ENCODE data around the gene ETV3. TPM values are rescaled to one million over a fixed set of nuclear protein-coding genes. Genes with fewer than 3 reads are reported as not detected.
"Not testable (repeated sequence)": the region's sequence is repeated elsewhere in the genome, so short reads cannot be mapped to it uniquely, and the experiment has no call there.

Gene ETV3
- 10 to 100 TPM; 32.0 to 36.7 TPM for total RNA-seq

DNA sequence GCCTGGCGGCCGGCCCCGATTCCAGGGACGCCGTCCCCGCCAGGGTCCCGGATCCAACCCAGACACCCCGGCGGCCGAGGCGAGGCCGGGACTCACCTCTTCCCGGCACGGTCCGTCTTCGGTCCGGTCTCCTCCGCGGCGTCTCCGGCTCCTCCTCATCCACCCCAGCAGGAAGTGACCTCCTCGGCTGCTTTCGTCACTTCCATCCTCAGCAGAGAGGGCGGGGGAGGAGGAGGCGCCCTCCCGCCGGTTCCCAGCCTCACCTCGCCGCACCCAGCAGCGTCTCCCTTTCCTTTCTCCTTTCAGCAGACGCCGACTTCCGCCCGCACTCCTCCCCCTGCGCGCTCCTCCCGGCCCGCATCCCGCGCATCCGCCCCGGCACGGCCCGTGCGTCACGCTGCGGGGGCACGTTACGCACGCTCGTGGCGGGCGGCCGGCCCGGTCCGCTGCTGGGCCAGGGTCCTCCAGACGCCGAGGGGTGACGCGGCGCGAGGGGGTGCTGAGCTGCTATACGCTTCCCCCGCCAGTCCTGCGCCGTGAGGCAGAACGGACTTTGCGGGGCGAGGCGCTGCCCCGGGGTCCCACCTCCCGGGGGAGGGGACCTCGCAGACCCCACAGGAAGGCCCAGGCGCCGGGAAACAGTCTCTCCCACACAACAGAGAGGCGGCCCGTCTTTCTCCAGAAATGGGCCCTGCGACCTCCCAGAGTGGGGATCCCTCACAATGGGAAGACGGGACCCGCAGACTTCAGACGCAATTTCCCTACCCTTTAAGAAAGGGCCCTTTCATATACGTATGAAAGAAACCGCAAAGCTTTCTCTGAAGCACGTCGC is at the start of gene ETV3:
Gene ETV3, minus strand, starts transcription at position 176 of the 832 bp plus-strand sequence. CDS start 2,043 bp downstream, outside the sequence.
- ChIA-PET CTCF (interaction anchor here (1.0 to 11.2 kb wide), 4 partner anchors 13 to 48 kb away, joined by 4 to 98 read pairs (median 10); no protein-coding TSS in a partner anchor), POLR2A (no interaction called here)
- Mint-ChIP-seq H3K9me3 (ENCODE audit: low read depth) (no peaks in the 10 kb centered on the region), H3K4me1 (peaks cover 75% of the 10 kb centered on the region), H3K36me3 (ENCODE audit: low read depth) (peaks cover 40% of the 10 kb centered on the region), H3K4me3 (peak within 1 kb of the TSS; percentile 97), H3K27ac (peak within 1 kb of the TSS; percentile 95), H3K27me3 (no peaks in the 10 kb centered on the region)
- peak; percentile 94 for DNase-seq
- intact Hi-C loops (cut with DNase I, micrococcal nuclease): loop anchor here (1.0 to 10.0 kb wide), 6 partner anchors 322 to 1874 kb away; partner anchors contain the start of genes GPATCH4 (in 1 of the 2), MEF2D (in 1 of the 2), MRPL24 (in 1 of the 2) and PRCC (in 1 of the 2)
- peak; percentile 72 for ATAC-seq

DNA sequence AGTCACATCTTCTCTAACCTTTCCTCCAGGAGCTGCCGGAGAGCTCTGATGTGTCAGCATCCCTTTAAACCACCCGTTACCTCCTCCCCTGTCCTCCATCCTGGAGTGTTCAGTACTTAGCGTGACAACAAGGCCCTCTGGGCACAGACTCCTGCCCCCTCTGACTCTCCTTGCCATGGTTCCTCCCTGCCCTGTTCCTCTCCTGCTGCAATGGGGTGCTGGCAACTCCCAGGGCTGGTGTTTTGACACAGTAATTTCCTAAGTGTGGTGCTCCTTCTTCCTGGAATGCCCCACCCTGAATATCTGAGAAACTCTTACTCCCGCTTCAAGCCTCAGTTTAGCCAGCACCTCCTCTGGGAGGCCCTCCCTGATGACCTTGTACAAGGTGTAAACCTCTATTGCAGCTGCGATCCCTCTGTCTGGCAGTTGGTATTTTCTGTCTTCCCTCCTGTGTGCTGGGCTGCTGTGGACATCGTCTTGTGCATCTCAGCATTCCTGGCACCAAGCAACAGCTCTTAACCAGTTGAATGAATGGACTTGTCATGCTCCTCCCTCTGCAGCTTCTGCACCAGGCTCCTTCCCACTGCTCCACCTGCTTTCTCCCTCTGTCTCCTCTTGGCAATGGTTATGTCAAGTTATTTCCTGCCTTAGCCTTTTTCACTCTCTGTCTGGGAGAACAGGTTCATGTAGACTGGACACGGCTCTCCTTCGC is 48.2 kb upstream of the ETV3 start:
- no peaks in the 10 kb centered on the region for H3K4me1 Mint-ChIP-seq
- no peaks in the 10 kb centered on the region for H3K9me3 Mint-ChIP-seq (ENCODE audit: low read depth)
- H3K27ac Mint-ChIP-seq: no peak overlapping the region
- no peak overlapping the region for H3K4me3 Mint-ChIP-seq
- DNase-seq: no peak
- H3K27me3 Mint-ChIP-seq: peaks cover 16% of the 10 kb centered on the region
- intact Hi-C loops (cut with DNase I, micrococcal nuclease): no loop called here
- POLR2A ChIA-PET: no interaction called here
- H3K36me3 Mint-ChIP-seq (ENCODE audit: low read depth): no peaks in the 10 kb centered on the region
- CTCF ChIA-PET: interaction anchor here (0.6 to 1.3 kb wide), 3 partner anchors 9 to 137 kb away, joined by 3 to 5 read pairs (median 3); no protein-coding TSS in a partner anchor
- no peak for ATAC-seq

DNA sequence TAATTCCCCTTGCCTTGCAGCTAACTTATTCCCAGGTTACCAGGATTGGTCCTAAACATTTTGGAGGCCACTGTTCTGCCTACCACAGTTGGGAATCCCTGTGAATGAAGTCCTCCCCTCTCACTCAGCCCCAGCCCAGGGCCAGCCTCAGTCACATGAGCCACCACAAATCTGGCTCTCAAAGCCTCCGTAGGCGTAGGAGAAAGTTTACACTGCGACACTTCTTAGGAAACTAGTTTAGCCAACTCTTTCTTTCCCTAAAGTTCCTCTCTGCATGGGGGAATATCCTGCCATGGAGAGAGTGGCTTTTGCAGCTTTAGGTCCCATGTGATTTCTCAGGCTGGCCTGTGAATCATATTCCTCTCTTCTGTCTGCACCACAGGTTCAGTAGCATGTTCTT is 45.7 kb upstream of the ETV3 start:
- POLR2A ChIA-PET: no interaction called here
- CTCF ChIA-PET: interaction anchor here (0.6 to 1.1 kb wide), 3 partner anchors 12 to 352 kb away, joined by 3 read pairs; no protein-coding TSS in a partner anchor
- DNase-seq: no peak

DNA sequence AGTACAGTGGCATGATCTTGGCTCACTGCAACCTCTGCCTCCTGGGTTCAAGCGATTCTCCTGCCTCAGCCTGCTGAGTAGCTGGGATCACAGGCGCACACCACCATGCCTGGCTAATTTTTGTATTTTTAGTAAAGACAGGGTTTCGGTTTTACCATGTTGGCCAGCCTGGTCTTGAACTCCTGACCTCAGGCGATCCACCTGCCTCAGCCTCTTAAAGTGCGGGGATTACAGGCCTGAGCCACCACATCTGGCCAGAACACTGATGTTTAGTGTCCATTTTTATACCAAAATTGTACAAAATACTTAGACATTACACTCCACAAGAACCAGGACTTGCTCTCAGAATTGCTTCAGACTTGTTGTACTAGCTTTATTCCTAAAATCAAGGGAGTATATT is 44.2 kb upstream of the ETV3 start:
- H3K4me1 Mint-ChIP-seq; H3K36me3 Mint-ChIP-seq (ENCODE audit: low read depth); POLR2A ChIA-PET; CTCF ChIA-PET; intact Hi-C loops (cut with DNase I, micrococcal nuclease); H3K27ac Mint-ChIP-seq; H3K9me3 Mint-ChIP-seq (ENCODE audit: low read depth); H3K4me3 Mint-ChIP-seq; ATAC-seq; DNase-seq: not testable (repeated sequence)
- peaks cover 23% of the 10 kb centered on the region for H3K27me3 Mint-ChIP-seq

More for the DNA sequence above, 45.7 kb upstream of the ETV3 start:
- no peak overlapping the region for H3K27ac Mint-ChIP-seq
- H3K9me3 Mint-ChIP-seq (ENCODE audit: low read depth): no peaks in the 10 kb centered on the region
- ATAC-seq: no peak
- H3K36me3 Mint-ChIP-seq (ENCODE audit: low read depth): no peaks in the 10 kb centered on the region
- no peaks in the 10 kb centered on the region for H3K4me1 Mint-ChIP-seq
- peaks cover 18% of the 10 kb centered on the region for H3K27me3 Mint-ChIP-seq
- intact Hi-C loops (cut with DNase I, micrococcal nuclease): no loop called here
- H3K4me3 Mint-ChIP-seq: no peak overlapping the region

DNA sequence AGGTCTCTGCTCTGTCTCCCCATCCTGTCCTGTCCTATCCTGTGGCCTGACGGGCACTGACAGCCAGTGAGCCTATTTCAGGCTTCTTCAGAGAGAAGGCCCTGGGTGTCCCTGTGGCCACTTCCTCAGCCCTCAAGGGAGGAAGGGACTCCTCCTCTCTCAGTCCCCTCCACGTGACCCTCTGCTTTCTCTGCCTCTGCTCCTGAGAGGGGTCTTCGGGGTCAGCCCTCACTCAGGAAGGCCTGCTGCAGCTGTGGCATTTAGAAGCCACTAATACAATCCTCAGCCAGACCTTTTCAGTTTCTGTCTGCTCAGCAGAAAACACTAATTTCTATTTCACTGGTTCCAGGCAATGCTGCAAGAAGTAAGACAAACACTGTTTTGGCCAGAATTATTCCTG is 43.6 kb upstream of the ETV3 start:
- DNase-seq: no peak
- intact Hi-C loops (cut with DNase I, micrococcal nuclease): no loop called here
- Mint-ChIP-seq H3K27me3 (peaks cover 23% of the 10 kb centered on the region), H3K36me3 (ENCODE audit: low read depth) (no peaks in the 10 kb centered on the region), H3K9me3 (ENCODE audit: low read depth) (no peaks in the 10 kb centered on the region), H3K4me1 (no peaks in the 10 kb centered on the region), H3K4me3 (no peak overlapping the region), H3K27ac (no peak overlapping the region)
- POLR2A ChIA-PET: no interaction called here
- CTCF ChIA-PET: no interaction called here
- no peak for ATAC-seq

DNA sequence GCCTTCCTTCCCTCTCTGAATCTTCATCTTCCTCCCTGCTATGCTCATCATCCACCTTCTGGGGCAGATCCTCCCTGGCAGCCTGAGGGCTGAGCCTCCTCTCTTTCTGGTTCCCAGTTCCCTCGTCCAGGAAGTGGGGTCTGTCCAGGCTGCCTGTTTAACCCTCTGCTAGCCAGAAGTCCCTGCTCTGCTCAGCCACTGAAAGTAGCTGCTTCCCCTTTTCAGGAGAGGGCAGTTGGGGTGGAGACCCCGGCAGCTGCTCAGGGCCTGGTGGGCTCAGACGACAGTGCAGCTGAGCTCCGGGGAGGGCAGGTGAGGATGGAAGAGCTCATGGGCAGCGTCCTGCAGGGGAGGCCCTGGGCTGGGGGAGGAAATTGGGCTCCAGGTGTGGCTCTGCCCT is 43.1 kb upstream of the ETV3 start:
- Mint-ChIP-seq H3K4me3 (no peak overlapping the region), H3K9me3 (ENCODE audit: low read depth) (no peaks in the 10 kb centered on the region), H3K4me1 (no peaks in the 10 kb centered on the region), H3K27ac (no peak overlapping the region), H3K27me3 (peaks cover 19% of the 10 kb centered on the region), H3K36me3 (ENCODE audit: low read depth) (no peaks in the 10 kb centered on the region)
- DNase-seq: no peak
- ChIA-PET CTCF (interaction anchor here (0.9 kb wide), 1 partner anchor 25 kb away, joined by 4 read pairs; no protein-coding TSS in a partner anchor), POLR2A (no interaction called here)
- intact Hi-C loops (cut with DNase I, micrococcal nuclease): no loop called here
- ATAC-seq: no peak

DNA sequence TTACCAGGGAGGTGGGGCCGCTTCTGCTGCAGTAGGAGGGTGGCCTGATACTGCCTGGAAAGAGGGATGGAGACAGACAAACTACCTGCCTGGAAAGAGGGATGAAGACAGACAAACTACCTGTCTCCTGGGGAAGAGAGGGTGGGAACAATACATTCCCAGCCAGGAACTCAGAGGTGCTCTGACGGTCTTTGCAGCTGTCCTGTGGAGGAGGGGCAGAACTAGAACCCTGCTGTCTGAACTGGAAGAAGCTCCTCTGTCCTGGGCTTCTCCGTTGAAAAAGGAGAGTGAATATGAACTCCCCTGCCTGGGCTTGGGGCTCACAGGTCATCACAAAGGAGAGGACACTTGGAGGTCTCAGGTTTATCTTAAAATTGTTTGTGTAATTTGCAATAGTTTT is 40.3 kb upstream of the ETV3 start:
- ATAC-seq (no peak), DNase-seq (no peak)
- ChIA-PET CTCF (interaction anchor here (1.0 to 1.4 kb wide), 2 partner anchors 89 to 317 kb away, joined by 3 read pairs; no protein-coding TSS in a partner anchor), POLR2A (no interaction called here)
- H3K9me3 Mint-ChIP-seq (ENCODE audit: low read depth): no peaks in the 10 kb centered on the region
- no peaks in the 10 kb centered on the region for H3K4me1 Mint-ChIP-seq
- intact Hi-C loops (cut with DNase I, micrococcal nuclease): no loop called here
- no peaks in the 10 kb centered on the region for H3K36me3 Mint-ChIP-seq (ENCODE audit: low read depth)
- H3K27ac Mint-ChIP-seq: no peak overlapping the region
- no peak overlapping the region for H3K4me3 Mint-ChIP-seq
- H3K27me3 Mint-ChIP-seq: peaks cover 15% of the 10 kb centered on the region

DNA sequence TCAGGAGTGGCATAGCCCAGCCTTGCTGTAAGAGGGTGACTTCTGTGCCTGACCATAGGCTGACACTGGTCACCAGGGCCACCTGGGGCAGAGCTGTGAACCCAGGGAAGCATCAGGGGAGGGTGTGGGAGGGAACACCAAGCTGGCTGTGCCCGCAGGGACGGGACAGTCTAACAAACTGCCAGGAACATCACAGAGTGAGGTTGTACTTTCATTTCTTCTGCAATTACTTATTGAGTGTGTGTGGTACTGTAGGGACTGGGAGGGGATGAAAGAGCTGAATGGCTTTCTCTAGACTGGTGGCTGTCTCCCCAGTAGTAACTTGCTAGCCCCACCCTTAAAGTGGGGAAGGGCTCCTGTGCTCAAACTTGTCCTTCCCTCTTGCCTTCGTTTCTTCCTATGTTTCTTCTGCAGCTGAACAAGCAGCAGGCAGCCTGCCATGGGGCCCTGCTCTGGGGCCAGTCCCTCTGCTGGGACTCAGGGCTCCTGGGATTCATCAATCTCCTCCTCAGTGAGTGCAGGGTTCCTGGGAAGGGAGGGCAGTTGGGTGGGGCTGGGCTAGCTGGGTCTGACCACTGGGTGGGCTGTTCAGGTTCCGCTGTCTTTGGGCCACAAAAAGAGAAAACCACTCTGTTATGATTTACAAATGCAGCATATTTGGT is 39.7 kb upstream of the ETV3 start:
- Mint-ChIP-seq H3K4me3 (no peak overlapping the region), H3K36me3 (ENCODE audit: low read depth) (no peaks in the 10 kb centered on the region), H3K4me1 (no peaks in the 10 kb centered on the region), H3K27ac (no peak overlapping the region), H3K9me3 (ENCODE audit: low read depth) (no peaks in the 10 kb centered on the region), H3K27me3 (peaks cover 13% of the 10 kb centered on the region)
- ChIA-PET POLR2A (no interaction called here), CTCF (interaction anchor here (1.0 to 1.7 kb wide), 5 partner anchors 9 to 318 kb away, joined by 3 to 5 read pairs (median 3); no protein-coding TSS in a partner anchor)
- ATAC-seq: no peak
- intact Hi-C loops (cut with DNase I, micrococcal nuclease): no loop called here
- DNase-seq: no peak

DNA sequence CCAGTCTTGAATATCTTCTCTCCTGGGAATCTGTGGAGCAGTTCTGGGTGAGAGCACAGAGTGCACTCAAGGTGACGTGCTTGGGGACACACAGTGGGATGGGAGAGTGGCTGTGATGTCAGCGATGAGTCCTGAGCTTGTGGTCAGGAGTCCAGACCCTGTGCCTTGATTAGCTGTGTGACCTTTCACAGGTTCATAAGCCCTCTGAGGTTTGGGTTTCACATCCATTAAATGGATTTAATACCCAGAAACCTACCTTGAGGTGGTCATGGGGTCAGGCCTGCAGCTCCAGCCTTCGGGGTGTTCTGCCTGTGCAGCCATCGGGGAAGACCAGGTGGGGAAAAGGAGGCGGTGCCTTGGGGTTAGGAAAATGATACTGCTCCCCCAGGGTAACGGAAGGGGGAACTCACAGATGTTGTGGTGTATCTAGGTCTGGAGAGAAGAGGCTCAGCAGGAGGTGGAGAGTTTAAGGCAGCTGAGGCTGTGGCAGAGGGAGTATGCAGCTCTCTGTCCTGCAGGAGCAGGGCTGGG is 38.5 kb upstream of the ETV3 start:
- ChIA-PET CTCF (interaction anchor here (0.8 to 1.7 kb wide), 6 partner anchors 9 to 247 kb away, joined by 3 to 7 read pairs (median 4); no protein-coding TSS in a partner anchor), POLR2A (no interaction called here)
- H3K9me3 Mint-ChIP-seq (ENCODE audit: low read depth): no peaks in the 10 kb centered on the region
- peaks cover 13% of the 10 kb centered on the region for H3K27me3 Mint-ChIP-seq
- H3K4me3 Mint-ChIP-seq: no peak overlapping the region
- H3K36me3 Mint-ChIP-seq (ENCODE audit: low read depth): no peaks in the 10 kb centered on the region
- ATAC-seq: no peak
- H3K27ac Mint-ChIP-seq: no peak overlapping the region
- no peaks in the 10 kb centered on the region for H3K4me1 Mint-ChIP-seq
- no peak for DNase-seq
- intact Hi-C loops (cut with DNase I, micrococcal nuclease): no loop called here

DNA sequence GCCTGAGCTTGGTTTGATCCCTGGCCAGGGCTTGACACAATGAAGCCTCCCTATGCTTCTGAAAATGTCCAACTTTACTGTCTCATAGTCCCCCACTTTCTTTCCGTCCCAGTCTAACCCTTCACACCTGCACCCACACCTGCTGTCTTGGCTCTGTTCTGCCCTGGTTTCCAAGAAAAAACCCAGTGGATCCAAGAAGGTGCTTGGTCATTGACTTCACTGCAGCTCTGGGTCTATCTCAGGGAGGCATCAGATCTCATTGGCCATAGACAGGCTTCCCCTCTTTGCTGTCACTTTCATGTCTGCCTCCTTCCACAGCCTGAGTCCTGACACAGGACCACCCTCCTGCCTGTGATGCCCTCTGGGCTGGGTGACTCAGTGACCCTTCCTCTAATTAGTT is 37.8 kb upstream of the ETV3 start:
- ATAC-seq (no peak), DNase-seq (no peak)
- intact Hi-C loops (cut with DNase I, micrococcal nuclease): no loop called here
- H3K27me3 Mint-ChIP-seq: peaks cover 15% of the 10 kb centered on the region
- H3K36me3 Mint-ChIP-seq (ENCODE audit: low read depth): no peaks in the 10 kb centered on the region
- H3K9me3 Mint-ChIP-seq (ENCODE audit: low read depth): no peaks in the 10 kb centered on the region
- no peak overlapping the region for H3K27ac Mint-ChIP-seq
- POLR2A ChIA-PET: no interaction called here
- CTCF ChIA-PET: interaction anchor here (0.6 to 1.7 kb wide), 7 partner anchors 8 to 86 kb away, joined by 3 to 7 read pairs (median 4); no protein-coding TSS in a partner anchor
- H3K4me3 Mint-ChIP-seq: no peak overlapping the region
- no peaks in the 10 kb centered on the region for H3K4me1 Mint-ChIP-seq

DNA sequence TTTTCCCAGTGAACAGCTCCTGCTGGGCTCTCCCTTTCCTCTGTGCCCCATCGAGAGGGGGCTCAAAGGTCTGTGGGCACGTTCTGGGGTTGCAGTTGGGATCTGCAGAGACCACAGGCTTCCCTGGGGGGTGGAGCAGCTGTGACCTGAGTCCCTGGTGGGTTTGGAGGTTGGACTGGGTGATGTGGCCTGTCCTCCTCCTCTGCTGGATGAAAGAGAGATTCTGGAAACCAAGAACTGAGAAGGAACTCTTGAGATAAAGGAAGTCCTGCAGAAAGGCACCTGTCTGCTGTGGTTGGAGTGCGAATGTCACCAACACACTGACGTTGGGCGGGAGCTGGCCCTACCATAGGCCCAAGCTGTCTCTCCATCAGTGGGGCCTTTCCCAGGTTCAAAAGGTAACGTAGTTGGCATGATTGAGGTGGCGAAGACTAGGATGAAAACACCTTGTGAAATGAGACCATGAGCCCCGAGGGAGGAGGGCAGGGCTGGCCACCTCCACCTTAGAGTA is 35.8 kb upstream of the ETV3 start:
- ChIA-PET POLR2A (no interaction called here), CTCF (interaction anchor here (0.6 to 1.4 kb wide), 4 partner anchors 17 to 106 kb away, joined by 3 to 5 read pairs (median 4); no protein-coding TSS in a partner anchor)
- ATAC-seq (no peak), DNase-seq (no peak)
- H3K9me3 Mint-ChIP-seq (ENCODE audit: low read depth): no peaks in the 10 kb centered on the region
- intact Hi-C loops (cut with DNase I, micrococcal nuclease): no loop called here
- no peak overlapping the region for H3K4me3 Mint-ChIP-seq
- no peaks in the 10 kb centered on the region for H3K36me3 Mint-ChIP-seq (ENCODE audit: low read depth)
- H3K27me3 Mint-ChIP-seq: peaks cover 16% of the 10 kb centered on the region
- no peaks in the 10 kb centered on the region for H3K4me1 Mint-ChIP-seq
- H3K27ac Mint-ChIP-seq: no peak overlapping the region

Data from activated CD4-positive, alpha-beta T cell treated with anti-CD3 and anti-CD28 coated beads for 36 hours (primary cell).